Measurements from ENCODE around the gene SMARCB1.

Gene SMARCB1

GRCh38 chr22:23762842-23763578 lies 23.8 kb upstream of the SMARCB1 start, which contains the start of gene C22orf15:
C22orf15 (plus strand) TSS chr22:23762990; CDS start chr22:23763307, 317 bp downstream.
- no peak for DNase-seq (ENCODE audit: low spot score)

DNA sequence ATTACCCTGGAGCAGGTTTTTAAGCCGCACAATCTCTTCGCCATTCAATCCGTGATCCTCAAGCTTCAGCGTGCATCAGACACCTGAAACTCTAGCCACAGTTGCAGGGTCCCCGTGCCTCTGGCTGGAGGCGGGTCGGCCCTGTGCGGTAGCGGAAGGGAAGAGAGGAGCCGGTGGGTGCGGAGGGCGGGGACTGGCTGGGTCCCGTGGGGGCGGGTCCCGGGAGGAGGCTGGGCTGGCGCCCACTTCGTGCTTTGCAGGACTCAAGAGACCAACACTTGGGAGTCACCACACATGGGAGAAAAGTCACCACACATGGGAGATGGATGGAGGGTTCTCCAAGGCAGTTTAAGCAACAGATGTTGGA lies 23.2 kb upstream of the SMARCB1 start:
- no peak for DNase-seq (ENCODE audit: low spot score)

- no peak for DNase-seq (ENCODE audit: low spot score)
Measured at GRCh38 chr22:23763954-23764353, 22.8 kb upstream of the SMARCB1 start.

- no peak for DNase-seq (ENCODE audit: low spot score)
Measured at GRCh38 chr22:23764899-23765881, 21.6 kb upstream of the SMARCB1 start.

GRCh38 chr22:23767303-23767672 lies 19.5 kb upstream of the SMARCB1 start:
- DNase-seq (ENCODE audit: low spot score): no peak

- peak; percentile 89 for DNase-seq (ENCODE audit: low spot score)
Measured at GRCh38 chr22:23767673-23768548, 18.9 kb upstream of the SMARCB1 start, which contains the start of gene CHCHD10. CHCHD10 (minus strand) TSS chr22:23767972; CDS start chr22:23767874, 98 bp downstream.

DNA sequence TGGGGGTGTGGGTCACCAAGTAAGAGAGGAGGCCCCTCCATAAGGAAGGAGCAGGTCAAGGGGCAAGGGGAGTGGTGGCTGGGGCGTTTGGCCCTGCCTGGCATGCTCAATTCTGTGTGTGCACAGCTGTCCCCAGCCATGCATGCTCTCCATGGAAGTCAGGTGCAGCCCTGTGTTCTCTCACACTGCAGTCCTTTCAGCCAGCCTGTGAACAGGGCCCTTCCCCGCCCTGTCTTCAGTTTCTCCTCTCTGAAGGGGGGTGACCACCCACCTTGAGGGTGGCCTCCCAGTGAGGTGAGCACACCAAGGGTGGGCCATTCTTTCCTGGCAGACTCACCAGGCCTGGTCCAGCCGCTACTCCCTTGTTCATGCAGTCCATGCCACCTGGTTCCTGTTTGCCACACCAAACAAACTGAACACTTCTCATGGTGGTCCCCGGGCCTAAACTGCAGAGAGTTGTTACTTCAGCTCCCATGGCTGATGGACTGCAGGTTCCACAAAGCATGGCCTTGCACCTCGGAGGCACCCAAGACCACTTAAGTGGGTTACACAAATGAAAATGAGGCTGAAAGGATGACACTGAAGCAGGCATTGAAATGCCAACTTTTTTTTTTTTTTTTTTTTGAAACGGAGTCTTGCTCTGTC lies 17.3 kb upstream of the SMARCB1 start:
- DNase-seq (ENCODE audit: low spot score): no peak

DNA sequence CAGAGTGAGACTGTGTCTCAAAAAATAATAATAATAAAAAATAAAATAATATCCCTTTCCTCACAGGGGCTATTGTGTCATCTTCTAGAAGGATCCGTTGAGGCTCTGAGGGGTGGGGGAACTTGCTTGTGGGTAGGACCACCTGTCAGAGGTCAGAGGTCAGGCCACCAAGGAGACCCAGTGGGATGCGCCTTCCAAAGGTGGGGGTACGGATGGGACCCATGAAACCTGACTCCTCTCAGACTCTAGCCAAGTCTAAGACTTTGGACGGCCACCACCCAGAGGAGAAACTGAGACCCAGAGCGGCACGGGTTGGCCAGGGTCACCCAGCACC lies 14.5 kb upstream of the SMARCB1 start:
- no peak for DNase-seq (ENCODE audit: low spot score)

DNA sequence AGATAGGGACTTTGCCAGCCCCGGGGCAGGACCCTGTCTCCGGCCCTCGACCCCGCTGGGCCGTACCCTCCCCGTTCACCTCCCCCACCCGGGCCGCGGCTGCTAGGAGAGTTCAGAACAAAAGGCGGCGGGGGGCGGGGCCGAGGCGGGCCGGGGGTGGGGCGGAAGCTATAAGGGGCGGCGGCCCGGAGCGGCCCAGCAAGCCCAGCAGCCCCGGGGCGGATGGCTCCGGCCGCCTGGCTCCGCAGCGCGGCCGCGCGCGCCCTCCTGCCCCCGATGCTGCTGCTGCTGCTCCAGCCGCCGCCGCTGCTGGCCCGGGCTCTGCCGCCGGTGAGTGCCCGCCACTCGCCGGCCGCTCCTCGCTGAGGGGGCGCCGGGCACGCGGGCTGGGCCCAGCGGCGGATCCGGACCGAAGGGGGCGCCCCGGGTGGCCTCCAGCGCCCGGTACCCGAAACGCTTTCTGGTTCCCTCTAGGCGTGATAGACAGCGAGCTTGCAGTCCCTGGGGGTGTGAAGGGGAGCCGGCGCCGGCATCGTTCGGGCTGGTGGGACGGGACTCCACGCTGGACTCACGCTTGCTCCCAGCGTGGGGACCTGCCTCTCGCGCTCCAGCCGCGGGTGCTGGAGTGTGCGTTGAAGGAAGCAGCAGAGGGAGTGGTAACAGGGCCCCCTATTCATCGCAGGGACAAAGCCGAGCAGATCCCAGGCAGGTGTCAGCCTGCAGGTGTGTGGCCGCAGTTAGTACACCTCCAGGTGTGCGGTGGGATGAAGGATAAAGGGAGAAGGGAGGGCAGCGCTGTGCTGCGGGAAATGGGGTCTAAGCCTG lies 13.9 kb upstream of the SMARCB1 start, which contains the start of gene MMP11:
Gene MMP11 (plus strand): TSS at position 201 of the 825 bp plus-strand sequence. CDS start 22 bp downstream, at position 223.
- DNase-seq (ENCODE audit: low spot score): no peak

DNA sequence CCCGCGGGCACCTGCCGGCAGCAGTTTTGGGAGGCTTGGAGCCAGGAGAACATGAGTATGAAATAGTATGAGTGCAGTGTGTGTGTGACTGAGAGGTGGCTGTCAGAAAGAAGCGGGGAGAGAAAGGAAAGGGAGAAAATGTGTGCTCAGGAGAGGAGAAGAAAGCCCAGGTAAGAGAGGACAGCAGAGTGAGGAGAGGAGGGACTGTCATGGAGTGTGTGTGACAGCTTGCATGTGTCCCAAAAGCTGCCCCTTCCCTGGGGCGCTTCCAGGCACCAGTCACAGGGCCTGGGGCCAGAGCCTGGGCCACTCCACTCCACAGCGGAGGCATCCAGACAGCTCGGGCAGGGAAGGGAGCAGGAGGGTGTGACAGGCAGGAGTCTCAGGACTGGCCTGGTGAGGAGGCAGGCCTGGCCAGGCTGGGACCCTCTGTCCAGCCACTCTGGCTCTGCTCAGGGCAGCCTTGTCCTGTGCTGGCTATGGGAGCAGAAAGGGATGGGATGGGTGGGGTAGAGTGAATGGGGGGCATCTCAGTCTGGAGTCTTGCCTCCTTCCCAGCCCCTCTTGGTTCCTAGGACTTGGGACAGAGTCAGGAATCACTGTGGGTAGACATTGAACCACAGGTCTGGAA lies 13.2 kb upstream of the SMARCB1 start:
- DNase-seq (ENCODE audit: low spot score): no peak

- DNase-seq (ENCODE audit: low spot score): no peak
Measured at GRCh38 chr22:23774114-23774921, 12.4 kb upstream of the SMARCB1 start.

GRCh38 chr22:23774922-23775436 lies 11.8 kb upstream of the SMARCB1 start:
- DNase-seq (ENCODE audit: low spot score): no peak

GRCh38 chr22:23775779-23776375 lies 10.9 kb upstream of the SMARCB1 start:
- DNase-seq (ENCODE audit: low spot score): no peak

- DNase-seq (ENCODE audit: low spot score): no peak
Measured at GRCh38 chr22:23777776-23778576, 8.8 kb upstream of the SMARCB1 start.

DNA sequence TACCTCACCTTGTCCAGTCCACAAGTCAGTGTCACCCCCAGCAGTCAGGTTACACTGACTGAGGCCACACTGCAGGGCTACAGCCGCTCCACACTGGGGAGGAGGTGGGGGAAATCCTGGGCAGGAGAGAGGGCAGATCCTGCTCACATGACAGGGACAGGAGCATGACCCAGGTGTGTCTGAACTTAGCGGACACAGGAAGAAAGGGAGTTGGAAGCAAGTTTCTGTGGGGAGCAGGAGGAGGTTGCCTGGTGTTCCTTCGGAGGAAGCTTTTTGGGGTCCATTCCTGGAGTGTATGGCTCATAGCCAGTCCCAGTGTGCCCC lies 8.2 kb upstream of the SMARCB1 start:
- DNase-seq (ENCODE audit: low spot score): no peak

DNA sequence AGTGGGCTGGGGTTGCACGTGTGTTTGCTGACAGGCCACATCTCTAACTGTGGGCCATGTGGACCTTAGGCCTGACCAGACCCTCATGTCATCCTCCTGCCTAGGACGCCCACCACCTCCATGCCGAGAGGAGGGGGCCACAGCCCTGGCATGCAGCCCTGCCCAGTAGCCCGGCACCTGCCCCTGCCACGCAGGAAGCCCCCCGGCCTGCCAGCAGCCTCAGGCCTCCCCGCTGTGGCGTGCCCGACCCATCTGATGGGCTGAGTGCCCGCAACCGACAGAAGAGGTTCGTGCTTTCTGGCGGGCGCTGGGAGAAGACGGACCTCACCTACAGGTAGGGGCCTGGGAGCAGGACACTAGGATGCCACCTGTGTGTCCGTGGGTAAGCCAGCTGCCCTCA lies 7.7 kb upstream of the SMARCB1 start:
- DNase-seq (ENCODE audit: low spot score): no peak

DNA sequence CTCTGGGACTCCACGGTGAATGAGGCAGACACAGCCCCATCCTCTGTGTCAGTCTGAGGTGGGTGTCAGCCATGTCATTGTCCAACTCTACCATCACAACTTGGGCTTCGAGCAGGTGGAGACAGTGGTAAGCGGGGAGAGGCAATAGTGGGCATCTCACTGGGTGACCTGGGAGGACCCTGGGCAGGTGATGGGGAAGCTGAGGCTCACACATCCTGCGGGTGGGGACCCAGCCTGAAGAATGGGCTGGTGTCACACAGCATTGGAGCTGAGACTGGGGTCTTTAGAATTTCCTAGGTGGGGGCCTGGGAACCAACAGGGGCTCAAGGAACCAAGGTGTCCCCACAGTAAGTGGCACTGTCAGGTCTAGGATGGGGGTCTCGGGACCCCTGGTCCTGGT lies 7.0 kb upstream of the SMARCB1 start:
- no peak for DNase-seq (ENCODE audit: low spot score)
